Activated CD8-positive, alpha-beta T cell treated with anti-CD3 and anti-CD28 coated beads, Interleukin-2, amount 10 ng/mL, durations not matched to agents 7 days and 5 days (primary cell): ENCODE results near the gene NTMT1. TPM values are rescaled to one million over a fixed set of nuclear protein-coding genes. Genes with fewer than 3 reads are reported as not detected.

Experiments used
- ATAC-seq: fragments of 150-1000 bp; cut with Tn5 transposase; one replicate; pipeline ENCODE4 v1.10.0; 2021; ENCODE audit warnings: moderate library complexity
- CTCF ChIA-PET: fragments of 350-600 bp; sonication (Branson Sonifier 250); formaldehyde crosslinking; loops from one replicate; lab custom pipeline; 2021; ENCODE audit warnings: antibody characterized with exemption; lab: Charles Lee
- POLR2A ChIA-PET: fragments of 350-600 bp; sonication (Branson Sonifier 250); formaldehyde crosslinking; loops from one replicate; lab custom pipeline; 2021; ENCODE audit warnings: antibody characterized with exemption; lab: Charles Lee
- DNase-seq: peaks from one replicate; pipeline ENCODE4 v3.0.0-alpha.2; 2020
- H3K27ac Mint-ChIP-seq: one replicate; pipeline ENCODE4 v1.8.0; 2021; ENCODE audit warnings: mild to moderate bottlenecking, mixed read lengths
- H3K27me3 Mint-ChIP-seq: one replicate; pipeline ENCODE4 v1.8.0; 2021; ENCODE audit warnings: low read depth, mixed read lengths
- H3K36me3 Mint-ChIP-seq: one replicate; pipeline ENCODE4 v1.8.0; 2021; ENCODE audit warnings: low read depth, mixed read lengths
- H3K4me1 Mint-ChIP-seq: one replicate; pipeline ENCODE4 v1.8.0; 2021; ENCODE audit warnings: low read depth, mixed read lengths
- H3K4me3 Mint-ChIP-seq: one replicate; pipeline ENCODE4 v1.8.0; 2021; ENCODE audit warnings: mild to moderate bottlenecking, mixed read lengths
- H3K9me3 Mint-ChIP-seq: one replicate; pipeline ENCODE4 v1.8.0; 2022; ENCODE audit warnings: mixed read lengths; ENCODE audit not compliant: insufficient read depth
- total RNA-seq, 2 experiments: library from RNA; stranded (reverse); gene quantifications; one replicate each; pipeline ENCODE4 v1.2.3, GENCODE V29; 2021

The NTMT1 gene
- total RNA-seq, 2 experiments from 2014 or later: 36.2 to 39.2 TPM

- no peaks in the 10 kb centered on the region for H3K9me3 Mint-ChIP-seq
- ATAC-seq (no peak), DNase-seq (no peak)
- peaks cover 7% of the 10 kb centered on the region for H3K4me1 Mint-ChIP-seq
- ChIA-PET POLR2A (no interaction called here), CTCF (interaction anchor here (1.3 kb wide), 1 partner anchor 110 kb away, joined by 5 read pairs; no protein-coding TSS in a partner anchor)
- H3K27ac Mint-ChIP-seq: no peak overlapping the region
- peaks cover 10% of the 10 kb centered on the region for H3K27me3 Mint-ChIP-seq
- H3K36me3 Mint-ChIP-seq: no peaks in the 10 kb centered on the region
- H3K4me3 Mint-ChIP-seq: no peak overlapping the region
Observed at GRCh38 chr9:129674229-129674628, 48.3 kb downstream of the NTMT1 start.

GRCh38 chr9:129675620-129676019 is 49.7 kb downstream of the NTMT1 start:
- Mint-ChIP-seq H3K4me1 (peaks cover 7% of the 10 kb centered on the region), H3K36me3 (no peaks in the 10 kb centered on the region), H3K9me3 (no peaks in the 10 kb centered on the region), H3K27ac (no peak overlapping the region), H3K4me3 (no peak overlapping the region), H3K27me3 (peaks cover 11% of the 10 kb centered on the region)
- ChIA-PET CTCF (interaction anchor here (0.6 kb wide), 1 partner anchor 381 kb away, joined by 3 read pairs; no protein-coding TSS in a partner anchor), POLR2A (interaction anchor here (0.6 kb wide), 1 partner anchor 50 kb away, joined by 3 read pairs; no protein-coding TSS in a partner anchor)
- DNase-seq: no peak
- no peak for ATAC-seq

- Mint-ChIP-seq H3K27ac (no peak overlapping the region), H3K4me1 (peaks cover 2% of the 10 kb centered on the region), H3K9me3 (no peaks in the 10 kb centered on the region), H3K27me3 (peaks cover 12% of the 10 kb centered on the region), H3K36me3 (no peaks in the 10 kb centered on the region), H3K4me3 (no peak overlapping the region)
- DNase-seq (no peak), ATAC-seq (no peak)
- ChIA-PET CTCF (no interaction called here), POLR2A (interaction anchor here (0.6 kb wide), 1 partner anchor 50 kb away, joined by 3 read pairs; no protein-coding TSS in a partner anchor)
Observed at GRCh38 chr9:129676287-129676686, 50.3 kb downstream of the NTMT1 start.

GRCh38 chr9:129676975-129677374 is 51.0 kb downstream of the NTMT1 start:
- Mint-ChIP-seq H3K4me3 (no peak overlapping the region), H3K9me3 (no peaks in the 10 kb centered on the region), H3K4me1 (no peaks in the 10 kb centered on the region), H3K27ac (no peak overlapping the region), H3K36me3 (no peaks in the 10 kb centered on the region), H3K27me3 (peaks cover 12% of the 10 kb centered on the region)
- no peak for DNase-seq
- CTCF ChIA-PET: no interaction called here
- POLR2A ChIA-PET: no interaction called here
- no peak for ATAC-seq

- POLR2A ChIA-PET: no interaction called here
Observed at GRCh38 chr9:129677456-129677855, 51.5 kb downstream of the NTMT1 start.

GRCh38 chr9:129678844-129679243 is 52.9 kb downstream of the NTMT1 start:
- DNase-seq: no peak
- no peak overlapping the region for H3K27ac Mint-ChIP-seq
- no peak overlapping the region for H3K4me3 Mint-ChIP-seq
- ChIA-PET CTCF (no interaction called here), POLR2A (no interaction called here)
- peaks cover 12% of the 10 kb centered on the region for H3K27me3 Mint-ChIP-seq
- ATAC-seq: no peak
- no peaks in the 10 kb centered on the region for H3K36me3 Mint-ChIP-seq
- H3K4me1 Mint-ChIP-seq: no peaks in the 10 kb centered on the region
- no peaks in the 10 kb centered on the region for H3K9me3 Mint-ChIP-seq

More at GRCh38 chr9:129677456-129677855, 51.5 kb downstream of the NTMT1 start:
- H3K4me3 Mint-ChIP-seq: no peak overlapping the region
- H3K4me1 Mint-ChIP-seq: no peaks in the 10 kb centered on the region
- peaks cover 12% of the 10 kb centered on the region for H3K27me3 Mint-ChIP-seq
- H3K9me3 Mint-ChIP-seq: no peaks in the 10 kb centered on the region
- no peaks in the 10 kb centered on the region for H3K36me3 Mint-ChIP-seq
- no peak for DNase-seq
- CTCF ChIA-PET: no interaction called here
- H3K27ac Mint-ChIP-seq: no peak overlapping the region
- ATAC-seq: no peak

- DNase-seq: no peak
- no peak overlapping the region for H3K27ac Mint-ChIP-seq
- H3K27me3 Mint-ChIP-seq: peaks cover 12% of the 10 kb centered on the region
- CTCF ChIA-PET: no interaction called here
- H3K4me3 Mint-ChIP-seq: no peak overlapping the region
- H3K4me1 Mint-ChIP-seq: no peaks in the 10 kb centered on the region
- H3K36me3 Mint-ChIP-seq: no peaks in the 10 kb centered on the region
- ATAC-seq: no peak
- H3K9me3 Mint-ChIP-seq: no peaks in the 10 kb centered on the region
- POLR2A ChIA-PET: interaction anchor here (0.5 kb wide), 1 partner anchor 11 kb away, joined by 4 read pairs; no protein-coding TSS in a partner anchor
Observed at GRCh38 chr9:129679537-129679936, 53.6 kb downstream of the NTMT1 start.

GRCh38 chr9:129681924-129682323 is 56.0 kb downstream of the NTMT1 start:
- Mint-ChIP-seq H3K4me1 (no peaks in the 10 kb centered on the region), H3K9me3 (no peaks in the 10 kb centered on the region), H3K27ac (no peak overlapping the region), H3K27me3 (peaks cover 12% of the 10 kb centered on the region), H3K36me3 (no peaks in the 10 kb centered on the region), H3K4me3 (no peak overlapping the region)
- POLR2A ChIA-PET: interaction anchor here (0.6 kb wide), 1 partner anchor 1047 kb away, joined by 3 read pairs; no protein-coding TSS in a partner anchor
- CTCF ChIA-PET: no interaction called here
- no peak for DNase-seq
- no peak for ATAC-seq

GRCh38 chr9:129682381-129682780 is 56.4 kb downstream of the NTMT1 start:
- no peak for DNase-seq
- CTCF ChIA-PET: no interaction called here
- Mint-ChIP-seq H3K27ac (no peak overlapping the region), H3K4me1 (no peaks in the 10 kb centered on the region), H3K4me3 (no peak overlapping the region), H3K9me3 (no peaks in the 10 kb centered on the region), H3K36me3 (no peaks in the 10 kb centered on the region), H3K27me3 (peaks cover 12% of the 10 kb centered on the region)
- ATAC-seq: no peak
- POLR2A ChIA-PET: no interaction called here

- ChIA-PET CTCF (no interaction called here), POLR2A (no interaction called here)
- Mint-ChIP-seq H3K36me3 (no peaks in the 10 kb centered on the region), H3K9me3 (no peaks in the 10 kb centered on the region), H3K4me3 (no peak overlapping the region), H3K27ac (no peak overlapping the region), H3K27me3 (peaks cover 6% of the 10 kb centered on the region), H3K4me1 (no peaks in the 10 kb centered on the region)
- DNase-seq (no peak), ATAC-seq (no peak)
Observed at GRCh38 chr9:129685220-129685932, 59.4 kb downstream of the NTMT1 start.
